ENCODE results near the gene DOC2A.

DNA sequence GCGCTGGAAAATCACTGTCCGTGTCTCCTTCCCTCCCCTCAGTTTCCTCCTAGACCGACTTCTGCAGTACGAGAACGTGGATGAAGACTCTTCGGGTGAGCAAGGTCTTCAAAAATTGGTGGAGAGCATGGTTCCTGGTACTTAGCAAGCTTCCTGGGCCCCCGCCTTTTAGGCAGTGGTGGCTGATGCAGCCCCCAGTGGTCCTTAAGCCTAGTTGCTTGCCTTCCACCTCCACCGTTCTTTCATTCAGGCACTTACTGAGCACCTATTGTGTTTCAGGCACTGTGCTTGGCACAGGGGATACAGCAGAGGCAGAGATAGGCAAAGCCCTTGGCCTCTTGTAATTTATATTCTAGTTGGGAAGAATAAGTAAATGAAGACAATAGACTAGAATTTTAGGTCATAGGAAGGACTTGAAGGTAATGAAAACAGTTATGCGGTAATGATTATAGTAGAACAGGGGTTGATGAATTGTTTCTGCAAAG, 14.0 kb downstream of the DOC2A start:
- TF ChIP-seq, protein P1, sequence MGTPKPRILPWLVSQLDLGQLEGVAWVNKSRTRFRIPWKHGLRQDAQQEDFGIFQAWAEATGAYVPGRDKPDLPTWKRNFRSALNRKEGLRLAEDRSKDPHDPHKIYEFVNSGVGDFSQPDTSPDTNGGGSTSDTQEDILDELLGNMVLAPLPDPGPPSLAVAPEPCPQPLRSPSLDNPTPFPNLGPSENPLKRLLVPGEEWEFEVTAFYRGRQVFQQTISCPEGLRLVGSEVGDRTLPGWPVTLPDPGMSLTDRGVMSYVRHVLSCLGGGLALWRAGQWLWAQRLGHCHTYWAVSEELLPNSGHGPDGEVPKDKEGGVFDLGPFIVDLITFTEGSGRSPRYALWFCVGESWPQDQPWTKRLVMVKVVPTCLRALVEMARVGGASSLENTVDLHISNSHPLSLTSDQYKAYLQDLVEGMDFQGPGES (IDR thresholded peaks at IDR 0.05) = no peak
- TF ChIP-seq ZNF24 (IDR thresholded peaks at IDR 0.05) (no peak), EGR1 (IDR thresholded peaks at IDR 0.05; ENCODE audit: borderline replicate concordance in 1 of 2, low read depth in 2 of 2, low read length in 2 of 2) (no peak), CHD1 (IDR thresholded peaks at IDR 0.05; ENCODE audit: low read depth, low read length) (no peak), POLR2A (IDR thresholded peaks at IDR 0.05; ENCODE audit: low read depth, low read length) (no peak), BCL11A (IDR thresholded peaks at IDR 0.05; ENCODE audit: low read depth, low read length) (no peak), STAT3 (IDR thresholded peaks at IDR 0.05; ENCODE audit: low read depth, low read length) (no peak), POLR2AphosphoS5 (IDR thresholded peaks at IDR 0.05; ENCODE audit: low read length) (no peak), FOXM1 (IDR thresholded peaks at IDR 0.05; ENCODE audit: low read depth, low read length) (no peak)
- TF ChIP-seq, protein P2, sequence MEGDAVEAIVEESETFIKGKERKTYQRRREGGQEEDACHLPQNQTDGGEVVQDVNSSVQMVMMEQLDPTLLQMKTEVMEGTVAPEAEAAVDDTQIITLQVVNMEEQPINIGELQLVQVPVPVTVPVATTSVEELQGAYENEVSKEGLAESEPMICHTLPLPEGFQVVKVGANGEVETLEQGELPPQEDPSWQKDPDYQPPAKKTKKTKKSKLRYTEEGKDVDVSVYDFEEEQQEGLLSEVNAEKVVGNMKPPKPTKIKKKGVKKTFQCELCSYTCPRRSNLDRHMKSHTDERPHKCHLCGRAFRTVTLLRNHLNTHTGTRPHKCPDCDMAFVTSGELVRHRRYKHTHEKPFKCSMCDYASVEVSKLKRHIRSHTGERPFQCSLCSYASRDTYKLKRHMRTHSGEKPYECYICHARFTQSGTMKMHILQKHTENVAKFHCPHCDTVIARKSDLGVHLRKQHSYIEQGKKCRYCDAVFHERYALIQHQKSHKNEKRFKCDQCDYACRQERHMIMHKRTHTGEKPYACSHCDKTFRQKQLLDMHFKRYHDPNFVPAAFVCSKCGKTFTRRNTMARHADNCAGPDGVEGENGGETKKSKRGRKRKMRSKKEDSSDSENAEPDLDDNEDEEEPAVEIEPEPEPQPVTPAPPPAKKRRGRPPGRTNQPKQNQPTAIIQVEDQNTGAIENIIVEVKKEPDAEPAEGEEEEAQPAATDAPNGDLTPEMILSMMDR (IDR thresholded peaks at IDR 0.05 in 2 of 3, conservative IDR thresholded peaks at IDR 0.05 in 1 of 3; ENCODE audit: control insufficient read depth in 2 of 3, extremely low read depth in 1 of 3, insufficient read depth in 1 of 3, low read depth in 3 of 3, low read length in 3 of 3) = no peak
- TF ChIP-seq, protein P3, sequence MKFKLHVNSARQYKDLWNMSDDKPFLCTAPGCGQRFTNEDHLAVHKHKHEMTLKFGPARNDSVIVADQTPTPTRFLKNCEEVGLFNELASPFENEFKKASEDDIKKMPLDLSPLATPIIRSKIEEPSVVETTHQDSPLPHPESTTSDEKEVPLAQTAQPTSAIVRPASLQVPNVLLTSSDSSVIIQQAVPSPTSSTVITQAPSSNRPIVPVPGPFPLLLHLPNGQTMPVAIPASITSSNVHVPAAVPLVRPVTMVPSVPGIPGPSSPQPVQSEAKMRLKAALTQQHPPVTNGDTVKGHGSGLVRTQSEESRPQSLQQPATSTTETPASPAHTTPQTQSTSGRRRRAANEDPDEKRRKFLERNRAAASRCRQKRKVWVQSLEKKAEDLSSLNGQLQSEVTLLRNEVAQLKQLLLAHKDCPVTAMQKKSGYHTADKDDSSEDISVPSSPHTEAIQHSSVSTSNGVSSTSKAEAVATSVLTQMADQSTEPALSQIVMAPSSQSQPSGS (IDR thresholded peaks at IDR 0.05; ENCODE audit: low read length) = no peak
- TF ChIP-seq, protein P4, sequence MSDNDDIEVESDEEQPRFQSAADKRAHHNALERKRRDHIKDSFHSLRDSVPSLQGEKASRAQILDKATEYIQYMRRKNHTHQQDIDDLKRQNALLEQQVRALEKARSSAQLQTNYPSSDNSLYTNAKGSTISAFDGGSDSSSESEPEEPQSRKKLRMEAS (IDR thresholded peaks at IDR 0.05; ENCODE audit: low read depth, low read length) = no peak
- TF ChIP-seq, protein P5, sequence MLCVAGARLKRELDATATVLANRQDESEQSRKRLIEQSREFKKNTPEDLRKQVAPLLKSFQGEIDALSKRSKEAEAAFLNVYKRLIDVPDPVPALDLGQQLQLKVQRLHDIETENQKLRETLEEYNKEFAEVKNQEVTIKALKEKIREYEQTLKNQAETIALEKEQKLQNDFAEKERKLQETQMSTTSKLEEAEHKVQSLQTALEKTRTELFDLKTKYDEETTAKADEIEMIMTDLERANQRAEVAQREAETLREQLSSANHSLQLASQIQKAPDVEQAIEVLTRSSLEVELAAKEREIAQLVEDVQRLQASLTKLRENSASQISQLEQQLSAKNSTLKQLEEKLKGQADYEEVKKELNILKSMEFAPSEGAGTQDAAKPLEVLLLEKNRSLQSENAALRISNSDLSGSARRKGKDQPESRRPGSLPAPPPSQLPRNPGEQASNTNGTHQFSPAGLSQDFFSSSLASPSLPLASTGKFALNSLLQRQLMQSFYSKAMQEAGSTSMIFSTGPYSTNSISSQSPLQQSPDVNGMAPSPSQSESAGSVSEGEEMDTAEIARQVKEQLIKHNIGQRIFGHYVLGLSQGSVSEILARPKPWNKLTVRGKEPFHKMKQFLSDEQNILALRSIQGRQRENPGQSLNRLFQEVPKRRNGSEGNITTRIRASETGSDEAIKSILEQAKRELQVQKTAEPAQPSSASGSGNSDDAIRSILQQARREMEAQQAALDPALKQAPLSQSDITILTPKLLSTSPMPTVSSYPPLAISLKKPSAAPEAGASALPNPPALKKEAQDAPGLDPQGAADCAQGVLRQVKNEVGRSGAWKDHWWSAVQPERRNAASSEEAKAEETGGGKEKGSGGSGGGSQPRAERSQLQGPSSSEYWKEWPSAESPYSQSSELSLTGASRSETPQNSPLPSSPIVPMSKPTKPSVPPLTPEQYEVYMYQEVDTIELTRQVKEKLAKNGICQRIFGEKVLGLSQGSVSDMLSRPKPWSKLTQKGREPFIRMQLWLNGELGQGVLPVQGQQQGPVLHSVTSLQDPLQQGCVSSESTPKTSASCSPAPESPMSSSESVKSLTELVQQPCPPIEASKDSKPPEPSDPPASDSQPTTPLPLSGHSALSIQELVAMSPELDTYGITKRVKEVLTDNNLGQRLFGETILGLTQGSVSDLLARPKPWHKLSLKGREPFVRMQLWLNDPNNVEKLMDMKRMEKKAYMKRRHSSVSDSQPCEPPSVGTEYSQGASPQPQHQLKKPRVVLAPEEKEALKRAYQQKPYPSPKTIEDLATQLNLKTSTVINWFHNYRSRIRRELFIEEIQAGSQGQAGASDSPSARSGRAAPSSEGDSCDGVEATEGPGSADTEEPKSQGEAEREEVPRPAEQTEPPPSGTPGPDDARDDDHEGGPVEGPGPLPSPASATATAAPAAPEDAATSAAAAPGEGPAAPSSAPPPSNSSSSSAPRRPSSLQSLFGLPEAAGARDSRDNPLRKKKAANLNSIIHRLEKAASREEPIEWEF (IDR thresholded peaks at IDR 0.05; ENCODE audit: insufficient replicate concordance, low read depth, low read length) = no peak

Measured in GM12878 (cell line).